GM12874 (cell line): Measurements from ENCODE around the gene TIMM13.

Experiments
- CTCF ChIP-seq: IDR thresholded peaks from 2 replicates; pipeline ENCODE4 v1.5.1; 2011; ENCODE audit warnings: low read depth, mild to moderate bottlenecking, control low read depth, low read length, moderate library complexity; ENCODE audit not compliant: insufficient read depth

Gene TIMM13

GRCh38 chr19:2411709-2412108, 15.7 kb downstream of the TIMM13 start:
- no peak for TF ChIP-seq CTCF

DNA sequence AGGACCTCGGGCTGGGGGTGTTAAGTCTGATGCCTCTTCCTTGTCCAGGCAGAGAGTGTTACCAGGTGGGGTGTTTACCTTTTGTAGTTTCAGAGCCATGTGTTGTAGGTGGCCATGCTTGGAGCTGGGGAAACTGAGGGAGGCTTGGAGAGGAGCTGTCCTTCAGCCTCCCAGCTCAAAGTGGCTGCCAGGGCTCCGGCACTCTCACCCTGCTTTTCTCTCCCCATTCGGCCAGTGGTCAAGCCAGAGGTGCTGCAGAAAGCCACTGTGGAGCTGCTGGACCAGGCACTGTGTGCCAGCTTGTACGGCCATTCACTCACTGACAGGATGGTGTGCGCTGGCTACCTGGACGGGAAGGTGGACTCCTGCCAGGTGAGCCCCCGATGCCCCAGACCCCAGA, 17.4 kb downstream of the TIMM13 start:
- TF ChIP-seq CTCF: no peak

DNA sequence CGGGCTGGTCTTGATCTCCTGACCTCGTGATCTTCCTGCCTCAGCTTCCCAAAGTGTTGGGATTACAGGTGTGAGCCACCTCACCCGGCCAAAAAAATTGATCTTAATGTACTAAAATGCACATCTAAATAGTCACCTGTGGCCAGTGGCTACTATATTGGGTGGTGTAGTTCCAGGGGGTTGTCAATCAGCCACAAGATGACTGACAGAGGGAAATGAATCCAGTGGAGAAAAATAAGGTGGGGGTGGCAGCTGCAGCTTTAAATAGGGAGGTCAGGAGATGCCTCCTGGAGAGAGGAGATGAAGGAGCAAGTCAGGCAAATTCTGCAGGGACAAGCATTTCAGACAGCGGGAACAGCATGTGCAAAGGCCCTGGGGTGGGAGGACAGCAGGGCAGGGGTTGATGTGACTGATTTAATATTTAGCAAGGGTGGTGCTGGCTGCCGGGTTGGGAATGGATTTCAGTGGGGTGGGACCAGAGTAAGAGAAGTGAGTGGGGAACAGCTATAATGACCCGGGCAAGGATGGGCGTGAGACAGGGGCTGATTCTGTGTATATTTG, 18.0 kb downstream of the TIMM13 start:
- TF ChIP-seq CTCF: no peak

- no peak for TF ChIP-seq CTCF
Observed at GRCh38 chr19:2408247-2408646, 19.1 kb downstream of the TIMM13 start.

GRCh38 chr19:2399582-2399981, 27.8 kb downstream of the TIMM13 start:
- TF ChIP-seq CTCF: no peak

GRCh38 chr19:2398735-2399305, 28.6 kb downstream of the TIMM13 start:
- TF ChIP-seq CTCF: no peak

DNA sequence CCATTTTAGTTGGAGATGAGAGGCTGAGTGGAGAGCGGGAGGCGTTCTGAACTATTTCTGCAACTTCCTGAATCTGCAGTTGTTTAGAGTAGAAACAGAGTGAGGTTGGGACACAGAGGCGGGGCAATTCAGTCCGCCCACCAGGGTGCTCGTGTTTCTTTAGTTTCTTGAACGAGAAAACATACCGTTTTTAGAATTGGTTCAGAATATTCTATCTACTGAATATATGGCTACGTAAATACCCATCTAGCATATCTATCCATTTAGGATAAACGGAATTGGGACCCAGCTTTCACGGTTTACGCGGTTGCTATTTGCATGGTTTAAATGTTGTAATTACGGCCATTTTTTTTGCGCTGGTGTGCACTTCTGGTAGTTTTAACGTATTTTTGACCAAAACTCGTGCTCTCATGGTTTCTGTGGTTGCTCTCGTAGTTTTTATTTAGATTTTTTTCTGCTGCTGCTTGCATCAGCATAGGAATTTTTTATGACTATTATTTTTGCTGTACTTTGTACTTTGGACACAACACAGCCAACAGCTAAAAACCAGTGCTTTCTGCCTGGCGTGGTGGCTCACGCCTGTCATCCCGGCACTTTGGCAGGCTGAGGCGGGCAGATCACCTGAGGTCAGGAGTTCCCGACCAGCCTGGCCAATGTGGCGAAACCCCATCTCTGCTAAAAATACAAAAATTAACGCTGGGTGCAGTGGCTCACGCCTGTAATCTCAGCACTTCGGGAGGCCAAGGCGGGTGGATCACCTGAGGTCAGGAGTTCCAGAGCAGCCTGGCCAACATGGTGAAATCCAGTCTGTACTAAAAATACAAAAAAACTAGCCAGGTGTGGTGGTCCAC, 32.7 kb downstream of the TIMM13 start:
- no peak for TF ChIP-seq CTCF
